ENCODE results near the gene DIP2B. TPM values are rescaled to one million over a fixed set of nuclear protein-coding genes. Genes with fewer than 3 reads are reported as not detected.

DIP2B gene
- total RNA-seq, 1 donor from 2014 or later: 21.1 TPM

- FAIRE-seq: no peak
- Histone ChIP-seq H3K36me3 (ENCODE audit: control insufficient read depth, insufficient read depth, low read length) (no peaks in the 10 kb centered on the region), H3K4me3 (ENCODE audit: low read depth, low read length) (no peak overlapping the region), H3K27me3 (ENCODE audit: control insufficient read depth, insufficient read depth, low read length) (no peaks in the 10 kb centered on the region)
- TF ChIP-seq CTCF (IDR thresholded peaks at IDR 0.05; ENCODE audit: insufficient read depth, low read length, severe bottlenecking): no peak
- peak; percentile 9 for DNase-seq (ENCODE audit: low read depth)
These were observed 282.8 kb downstream of the DIP2B start for GRCh38 chr12:50787618-50788017.

DNA sequence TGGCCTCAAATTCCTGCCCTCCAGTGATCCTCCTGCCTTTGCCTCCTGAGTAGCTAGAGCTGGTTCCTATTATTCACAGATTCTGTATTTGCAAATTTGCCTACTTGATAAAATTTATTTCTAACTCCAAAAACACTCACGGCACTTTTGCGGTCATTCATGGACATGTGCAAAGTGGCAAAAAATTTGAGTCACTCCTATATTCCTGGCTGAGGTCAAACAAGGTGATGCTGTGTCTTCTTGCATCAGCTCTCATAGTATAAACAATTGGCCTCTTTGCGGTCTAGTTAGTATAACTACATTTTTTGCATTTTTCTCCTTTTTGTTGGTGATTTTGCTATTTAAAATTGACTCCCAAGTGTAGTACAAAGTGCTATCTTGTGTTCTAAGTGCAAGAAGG is 283.8 kb downstream of the DIP2B start:
- no peak for DNase-seq (ENCODE audit: low read depth)
- Histone ChIP-seq H3K4me3 (ENCODE audit: low read depth, low read length) (no peak overlapping the region), H3K27me3 (ENCODE audit: control insufficient read depth, insufficient read depth, low read length) (no peaks in the 10 kb centered on the region), H3K36me3 (ENCODE audit: control insufficient read depth, insufficient read depth, low read length) (no peaks in the 10 kb centered on the region)
- no peak for TF ChIP-seq CTCF (IDR thresholded peaks at IDR 0.05; ENCODE audit: insufficient read depth, low read length, severe bottlenecking)
- no peak for FAIRE-seq

DNA sequence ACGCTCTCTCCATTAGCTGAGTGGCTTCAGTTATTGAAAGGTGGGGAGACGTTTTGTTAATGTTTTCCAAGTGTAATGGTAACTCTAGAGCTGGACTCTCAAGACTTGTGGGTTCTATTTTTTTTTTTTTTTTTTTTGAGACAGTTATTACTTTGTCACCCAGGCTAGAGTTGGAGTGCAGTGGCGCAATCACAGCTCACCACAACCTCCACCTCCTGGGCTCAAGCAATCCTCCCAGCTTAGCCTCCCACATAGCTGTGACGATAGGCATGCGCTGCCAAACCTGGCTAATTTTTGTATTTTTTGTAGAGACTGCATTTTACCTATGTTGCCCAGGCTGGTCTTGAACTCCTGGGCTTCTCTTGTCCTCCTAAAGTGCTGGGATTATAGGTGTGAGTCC is 285.3 kb downstream of the DIP2B start:
- H3K4me3 ChIP-seq (ENCODE audit: low read depth, low read length): no peak overlapping the region
- no peaks in the 10 kb centered on the region for H3K27me3 ChIP-seq (ENCODE audit: control insufficient read depth, insufficient read depth, low read length)
- TF ChIP-seq CTCF (IDR thresholded peaks at IDR 0.05; ENCODE audit: insufficient read depth, low read length, severe bottlenecking): no peak
- H3K36me3 ChIP-seq (ENCODE audit: control insufficient read depth, insufficient read depth, low read length): no peaks in the 10 kb centered on the region
- FAIRE-seq (no peak), DNase-seq (ENCODE audit: low read depth) (no peak)

Other genes starting within 250 kb of the DIP2B start
- 95.0 and 98.2 TPM in 2 replicates for gene LIMA1, start 221.5 kb upstream of the DIP2B start, total RNA-seq
- gene FAM186A, start 108.4 kb upstream of the DIP2B start, total RNA-seq: not detected in 2 replicates
- gene LARP4, start 104.1 kb upstream of the DIP2B start, total RNA-seq: 28.3 and 29.2 TPM in 2 replicates